ENCODE data around the gene SOHLH1.

- TF ChIP-seq EZH2phosphoT487 (IDR thresholded peaks at IDR 0.05) (no peak), CTCF (IDR thresholded peaks at IDR 0.05) (no peak), EZH2 (IDR thresholded peaks at IDR 0.05) (no peak)
Observed at GRCh38 chr9:135662758-135663450, 36.4 kb downstream of the SOHLH1 start, which contains the start of gene LCN9.
